HCT116 (cell line): Measurements from ENCODE around the gene COMMD10.

ENCODE experiments used
- CTCF ChIP-seq, 3 experiments: fragments of 200-600 bp in 1 of 3; sonication (generic) in 1 of 3; IDR thresholded peaks in 2 of 3; conservative IDR thresholded peaks in 1 of 3; 2 replicates each; pipeline ENCODE4 v1.5.1; 2012 to 2017; ENCODE audit warnings: low read depth in 2 of 3, low read length in 2 of 3, antibody characterized with exemption in 1 of 3, borderline replicate concordance in 1 of 3, control low read depth in 1 of 3, mild to moderate bottlenecking in 1 of 3, mixed read lengths in 1 of 3, mixed run types in 1 of 3, moderate library complexity in 1 of 3; ENCODE audit not compliant: insufficient read depth in 1 of 3
- EZH2 ChIP-seq: fragments of 200-600 bp; sonication (generic); IDR thresholded peaks from 2 replicates; pipeline ENCODE4 v1.6.1; 2017; ENCODE audit warnings: antibody characterized with exemption, mixed run types
- YY1 ChIP-seq: IDR thresholded peaks from 2 replicates; pipeline ENCODE4 v1.6.1; 2011; ENCODE audit warnings: low read length, low read depth, moderate library complexity, mild to moderate bottlenecking; ENCODE audit not compliant: insufficient replicate concordance; ENCODE audit errors: extremely low read depth
- ZFX ChIP-seq: fragments of 450-650 bp; IDR thresholded peaks from 2 replicates; pipeline ENCODE4 v1.6.1; 2017

GRCh38 chr5:116133281-116133680 is 48.5 kb downstream of the COMMD10 start:
- TF ChIP-seq ZFX (no peak), CTCF (IDR thresholded peaks at IDR 0.05 in 2 of 3, conservative IDR thresholded peaks at IDR 0.05 in 1 of 3; ENCODE audit: borderline replicate concordance in 1 of 3, insufficient read depth in 1 of 3, low read depth in 2 of 3, low read length in 2 of 3) (no peak), YY1 (no peak), EZH2 (no peak)
